MCF 10A (cell line): ENCODE results near the gene KLHL30. TPM values are rescaled to one million over a fixed set of nuclear protein-coding genes. Genes with fewer than 3 reads are reported as not detected.

Experiments
- BruUV-seq: library from RNA; stranded (reverse); fragments of 400-500 nt; replicated peaks from 2 replicates; lab custom pipeline; 2021; lab: Mats Ljungman, UMichigan
- CTCF ChIA-PET: fragments of 300-600 bp; sonication (Branson Sonifier 250); formaldehyde crosslinking; extraction: SDS; loops from one replicate; lab custom pipeline; 2021; ENCODE audit warnings: antibody characterized with exemption, inconsistent platforms; lab: Yijun Ruan, JAX
- POLR2A ChIA-PET: fragments of 300-600, 350-650 bp; sonication (Branson Sonifier 250); formaldehyde crosslinking; extraction: SDS; loops from one replicate; lab custom pipeline; 2020; ENCODE audit warnings: antibody characterized with exemption, inconsistent platforms; lab: Yijun Ruan, JAX
- DNase-seq: peaks from one replicate; pipeline ENCODE4 v3.0.0-alpha.2; 2018; ENCODE audit not compliant: unreplicated experiment
- H3K27ac Mint-ChIP-seq: one replicate; pipeline ENCODE4 v1.8.0; 2022; ENCODE audit warnings: mild to moderate bottlenecking, low read depth, mixed read lengths; ENCODE audit not compliant: unreplicated experiment
- H3K27me3 Mint-ChIP-seq: one replicate; pipeline ENCODE4 v1.8.0; 2022; ENCODE audit warnings: mixed read lengths; ENCODE audit not compliant: insufficient read depth, unreplicated experiment
- H3K36me3 Mint-ChIP-seq: one replicate; pipeline ENCODE4 v1.8.0; 2022; ENCODE audit warnings: mild to moderate bottlenecking, moderate library complexity, mixed read lengths; ENCODE audit not compliant: insufficient read depth, unreplicated experiment
- H3K4me1 Mint-ChIP-seq: one replicate; pipeline ENCODE4 v1.8.0; 2022; ENCODE audit warnings: mixed read lengths; ENCODE audit not compliant: insufficient read depth, unreplicated experiment
- H3K4me3 Mint-ChIP-seq: one replicate; pipeline ENCODE4 v1.8.0; 2022; ENCODE audit warnings: mild to moderate bottlenecking, moderate library complexity, mixed read lengths; ENCODE audit not compliant: unreplicated experiment
- H3K9me3 Mint-ChIP-seq: one replicate; pipeline ENCODE4 v1.8.0; 2022; ENCODE audit warnings: mixed read lengths; ENCODE audit not compliant: unreplicated experiment
- intact Hi-C: fragments of 100-400 bp; cut with micrococcal nuclease; formaldehyde crosslinking; loops from 2 replicates; pipeline ENCODE4 v1.14.1; 2022
- total RNA-seq: library from RNA; stranded (reverse); gene quantifications from 2 replicates; pipeline ENCODE4 v1.2.3, GENCODE V29; 2022
- TF ChIP-seq, protein P1 (sequence below): fragments of 200-600 bp; IDR thresholded peaks from one replicate; pipeline ENCODE4 v1.8.0; 2022; ENCODE audit warnings: antibody characterized with exemption, mild to moderate bottlenecking; ENCODE audit not compliant: unreplicated experiment

KLHL30 gene
- total RNA-seq, 1 experiment from 2014 or later, result 0.35 TPM

DNA sequence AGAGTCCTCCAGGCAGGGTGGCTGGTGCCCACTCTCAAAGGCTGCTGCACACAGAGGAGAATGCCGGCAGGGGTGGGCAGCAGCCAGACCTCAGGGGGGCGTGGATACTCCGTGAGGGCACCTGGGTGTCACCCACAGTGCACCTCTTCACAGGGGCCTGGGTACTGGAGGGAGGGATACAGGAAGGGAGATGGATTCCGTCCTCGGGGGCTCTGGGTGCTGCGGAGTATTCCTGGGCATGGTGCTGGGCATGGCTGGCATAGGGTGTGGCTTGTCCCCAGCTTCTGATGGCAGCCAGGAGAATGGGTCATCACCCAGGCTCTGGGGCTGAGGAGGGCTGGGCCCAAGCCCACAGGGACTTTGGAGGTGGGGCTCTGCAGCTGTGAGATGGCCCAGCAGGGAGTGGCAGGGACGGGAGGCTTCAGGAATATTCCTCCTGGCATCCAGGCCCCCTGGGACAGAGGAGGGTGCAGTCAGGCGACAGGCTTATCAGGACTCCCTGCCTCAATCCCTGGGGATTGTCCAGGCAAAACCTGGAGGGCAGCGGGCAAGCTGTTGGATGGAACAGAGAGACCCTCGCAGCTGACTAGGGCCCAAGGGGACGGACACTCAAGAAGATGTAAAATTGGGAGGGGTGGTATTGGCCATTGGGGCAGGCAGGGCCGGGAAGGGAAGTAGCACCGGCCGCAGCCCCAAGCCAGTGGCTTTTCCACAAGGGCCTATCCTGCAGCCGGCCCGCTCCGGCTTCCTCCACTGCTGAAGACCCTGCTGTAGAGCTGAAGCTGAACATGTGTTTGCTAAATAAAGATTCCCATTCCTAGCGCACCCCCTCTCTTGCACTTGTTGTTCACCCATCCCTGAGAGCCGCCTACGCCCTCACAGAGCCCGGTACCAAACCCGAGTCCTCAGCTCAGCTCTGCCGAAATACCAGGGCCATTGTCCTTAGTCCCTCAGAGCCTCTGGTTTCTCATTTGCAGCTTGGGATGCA, 5.7 kb upstream of the KLHL30 start:
- Mint-ChIP-seq H3K27me3 (no peaks in the 10 kb centered on the region), H3K27ac (no peak overlapping the region), H3K4me1 (peaks cover 6% of the 10 kb centered on the region), H3K9me3 (no peaks in the 10 kb centered on the region), H3K36me3 (no peaks in the 10 kb centered on the region), H3K4me3 (no peak overlapping the region)
- intact Hi-C loops, result no loop called here
- DNase-seq, result no peak
- ChIA-PET CTCF (interaction anchor here (0.6 to 0.7 kb wide), 2 partner anchors 46 to 104 kb away, joined by 3 read pairs; no protein-coding TSS in a partner anchor), POLR2A (no interaction called here)
- TF ChIP-seq, protein P1, sequence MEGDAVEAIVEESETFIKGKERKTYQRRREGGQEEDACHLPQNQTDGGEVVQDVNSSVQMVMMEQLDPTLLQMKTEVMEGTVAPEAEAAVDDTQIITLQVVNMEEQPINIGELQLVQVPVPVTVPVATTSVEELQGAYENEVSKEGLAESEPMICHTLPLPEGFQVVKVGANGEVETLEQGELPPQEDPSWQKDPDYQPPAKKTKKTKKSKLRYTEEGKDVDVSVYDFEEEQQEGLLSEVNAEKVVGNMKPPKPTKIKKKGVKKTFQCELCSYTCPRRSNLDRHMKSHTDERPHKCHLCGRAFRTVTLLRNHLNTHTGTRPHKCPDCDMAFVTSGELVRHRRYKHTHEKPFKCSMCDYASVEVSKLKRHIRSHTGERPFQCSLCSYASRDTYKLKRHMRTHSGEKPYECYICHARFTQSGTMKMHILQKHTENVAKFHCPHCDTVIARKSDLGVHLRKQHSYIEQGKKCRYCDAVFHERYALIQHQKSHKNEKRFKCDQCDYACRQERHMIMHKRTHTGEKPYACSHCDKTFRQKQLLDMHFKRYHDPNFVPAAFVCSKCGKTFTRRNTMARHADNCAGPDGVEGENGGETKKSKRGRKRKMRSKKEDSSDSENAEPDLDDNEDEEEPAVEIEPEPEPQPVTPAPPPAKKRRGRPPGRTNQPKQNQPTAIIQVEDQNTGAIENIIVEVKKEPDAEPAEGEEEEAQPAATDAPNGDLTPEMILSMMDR, result no peak
- BruUV-seq, result no TSS peak

DNA sequence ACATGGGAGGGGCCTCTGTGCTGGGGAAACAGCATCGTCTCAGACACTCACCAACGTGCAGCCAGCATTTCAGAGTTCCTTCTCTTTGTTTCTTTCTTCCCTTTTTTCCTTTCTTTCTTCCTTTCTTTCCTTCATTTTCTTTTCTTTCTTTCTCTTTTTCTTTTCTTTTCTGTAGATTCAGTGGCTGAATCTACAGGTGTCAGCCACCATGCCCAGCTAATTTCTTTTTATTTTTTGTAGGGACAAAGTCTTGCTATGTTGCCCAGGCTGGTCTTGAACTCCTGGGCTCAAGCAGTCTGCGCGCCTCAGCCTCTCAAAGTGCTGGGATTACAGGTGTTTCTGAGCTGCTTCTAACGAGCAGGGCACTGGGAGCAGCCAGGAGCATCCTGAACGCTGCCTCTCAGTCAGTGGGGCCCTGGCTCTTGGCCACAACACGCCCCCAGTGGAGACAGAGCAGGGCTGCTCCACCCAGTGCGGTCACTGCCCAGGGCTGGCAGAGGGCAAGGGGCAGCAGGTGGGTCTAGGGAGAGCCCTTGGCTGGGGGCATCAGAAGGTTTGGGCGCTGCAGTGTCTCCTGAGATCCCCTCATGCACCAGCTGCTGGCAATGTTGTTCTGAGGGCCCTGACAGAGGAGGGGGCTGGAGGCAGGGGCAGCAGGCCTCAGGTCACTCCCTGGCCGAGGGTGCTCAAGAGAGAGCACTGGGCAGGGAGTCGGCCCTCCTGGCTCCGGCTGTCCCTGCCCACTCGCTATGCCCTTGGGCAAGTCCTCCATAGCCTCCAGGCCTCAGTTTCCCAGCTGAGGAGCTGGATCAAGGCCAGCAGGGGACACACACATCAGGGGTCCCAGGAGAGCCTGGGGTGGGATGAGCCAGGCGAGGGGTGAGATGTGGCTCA, 4.7 kb upstream of the KLHL30 start:
- TF ChIP-seq, protein P1, result no peak
- Mint-ChIP-seq H3K4me3 (no peak overlapping the region), H3K36me3 (no peaks in the 10 kb centered on the region), H3K27ac (no peak overlapping the region), H3K4me1 (peaks cover 7% of the 10 kb centered on the region), H3K9me3 (no peaks in the 10 kb centered on the region), H3K27me3 (no peaks in the 10 kb centered on the region)
- POLR2A ChIA-PET, result no interaction called here
- BruUV-seq, result no TSS peak
- CTCF ChIA-PET, result interaction anchor here (0.6 to 0.7 kb wide), 2 partner anchors 22 to 105 kb away, joined by 3 read pairs; no protein-coding TSS in a partner anchor
- intact Hi-C loops, result no loop called here
- no peak for DNase-seq

DNA sequence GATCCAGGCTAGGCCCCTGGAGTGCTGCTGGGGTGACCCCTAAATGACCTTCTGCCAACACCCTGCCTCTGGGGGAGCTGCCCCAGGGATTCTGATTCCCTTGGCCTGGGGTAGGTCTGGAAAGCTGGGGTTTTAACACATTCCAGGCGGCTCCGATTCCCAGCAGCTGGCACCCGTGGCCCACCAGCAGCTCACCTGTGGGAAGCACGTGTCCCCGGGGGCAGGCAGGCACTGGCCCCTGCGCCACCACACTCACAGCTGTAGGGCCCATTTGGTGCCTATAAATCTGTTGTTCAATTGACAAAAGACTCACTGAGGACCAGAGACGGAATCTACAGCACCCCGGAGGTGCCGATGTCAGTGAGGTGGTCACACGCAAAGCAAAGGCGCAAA, 4.1 kb upstream of the KLHL30 start:
- intact Hi-C loops, result no loop called here
- H3K4me1 Mint-ChIP-seq, result peaks cover 7% of the 10 kb centered on the region
- no peak for DNase-seq
- BruUV-seq, result no TSS peak
- TF ChIP-seq, protein P1, result no peak
- no peaks in the 10 kb centered on the region for H3K36me3 Mint-ChIP-seq
- no peak overlapping the region for H3K4me3 Mint-ChIP-seq
- no peaks in the 10 kb centered on the region for H3K27me3 Mint-ChIP-seq
- ChIA-PET CTCF (interaction anchor here (0.7 kb wide), 1 partner anchor 21 kb away, joined by 3 read pairs; no protein-coding TSS in a partner anchor), POLR2A (no interaction called here)
- no peak overlapping the region for H3K27ac Mint-ChIP-seq
- H3K9me3 Mint-ChIP-seq, result no peaks in the 10 kb centered on the region
